Activated CD4-positive, alpha-beta T cell treated with anti-CD3 and anti-CD28 coated beads, Interleukin-2, amount 50 U/mL, for 4 hours (primary cell): ENCODE results near the gene ZBTB43.
A peak's percentile ranks its signal among the peaks of the same experiment; 100 is the strongest.
"Not testable (repeated sequence)": the region's sequence is repeated elsewhere in the genome, so short reads cannot be mapped to it uniquely, and the experiment has no call there.

Experiments used
- DNase-seq, 2 experiments: peaks; one replicate each; pipeline ENCODE4 v3.0.0-alpha.2; 2020

The ZBTB43 gene

GRCh38 chr9:126791406-126792230 is 13.2 kb upstream of the ZBTB43 start:
- DNase-seq, result no peak

- no peak for DNase-seq
These were observed 11.0 kb upstream of the ZBTB43 start for GRCh38 chr9:126793686-126794417.

- DNase-seq, result no peak
These were observed 10.4 kb upstream of the ZBTB43 start for GRCh38 chr9:126794441-126794840.

- DNase-seq, result no peak
These were observed 8.1 kb upstream of the ZBTB43 start for GRCh38 chr9:126796758-126797157.

GRCh38 chr9:126797903-126798302 is 6.9 kb upstream of the ZBTB43 start:
- no peak for DNase-seq

GRCh38 chr9:126799034-126799433 is 5.8 kb upstream of the ZBTB43 start:
- no peak for DNase-seq

GRCh38 chr9:126802318-126803059 is 2.4 kb upstream of the ZBTB43 start:
- no peak for DNase-seq

- DNase-seq, result no peak
These were observed 593 bp upstream of the ZBTB43 start for GRCh38 chr9:126804198-126804695.

GRCh38 chr9:126805554-126806262 is 868 bp downstream of the ZBTB43 start:
- DNase-seq, result peak; percentile 72 to 76

- DNase-seq, result no peak
These were observed 1.5 kb downstream of the ZBTB43 start for GRCh38 chr9:126806336-126806735.

GRCh38 chr9:126809068-126809467 is 4.2 kb downstream of the ZBTB43 start:
- no peak for DNase-seq

GRCh38 chr9:126810221-126810620 is 5.4 kb downstream of the ZBTB43 start:
- DNase-seq, result not testable (repeated sequence)

GRCh38 chr9:126813072-126813471 is 8.2 kb downstream of the ZBTB43 start:
- no peak for DNase-seq

GRCh38 chr9:126814091-126814490 is 9.3 kb downstream of the ZBTB43 start:
- DNase-seq, result no peak

GRCh38 chr9:126817615-126818014 is 12.8 kb downstream of the ZBTB43 start:
- DNase-seq, result not testable (repeated sequence)

- no peak for DNase-seq
These were observed 13.6 kb downstream of the ZBTB43 start for GRCh38 chr9:126818482-126818881.

GRCh38 chr9:126819482-126819881 is 14.6 kb downstream of the ZBTB43 start:
- DNase-seq, result no peak

- DNase-seq, result no peak
These were observed 17.4 kb downstream of the ZBTB43 start for GRCh38 chr9:126822278-126822677.

GRCh38 chr9:126822873-126823272 is 18.0 kb downstream of the ZBTB43 start:
- no peak for DNase-seq

GRCh38 chr9:126824052-126824451 is 19.2 kb downstream of the ZBTB43 start:
- DNase-seq, result not testable (repeated sequence)

GRCh38 chr9:126827227-126827626 is 22.4 kb downstream of the ZBTB43 start:
- no peak for DNase-seq

GRCh38 chr9:126829035-126829434 is 24.2 kb downstream of the ZBTB43 start:
- no peak for DNase-seq

- DNase-seq, result no peak
These were observed 26.0 kb downstream of the ZBTB43 start for GRCh38 chr9:126830827-126831226.
